Activated naive CD8-positive, alpha-beta T cell treated with anti-CD3 and anti-CD28 coated beads, Interleukin-2, amount 50 U/mL, for 16 hours (primary cell): ENCODE results near the gene EFTUD2.
A peak's percentile ranks its signal among the peaks of the same experiment; 100 is the strongest.
"Not testable (repeated sequence)": the region's sequence is repeated elsewhere in the genome, so short reads cannot be mapped to it uniquely, and the experiment has no call there.

ENCODE experiments used
- DNase-seq: peaks from one replicate; pipeline ENCODE4 v3.0.0-alpha.2; 2020; ENCODE audit warnings: low read depth, low spot score

Gene EFTUD2

GRCh38 chr17:44899074-44899782 is at the start of gene EFTUD2:
Gene EFTUD2, minus strand, starts transcription at chr17:44899445. Its CDS starts 4,924 bp downstream, at chr17:44894521.
- DNase-seq, result peak; percentile 84

DNA sequence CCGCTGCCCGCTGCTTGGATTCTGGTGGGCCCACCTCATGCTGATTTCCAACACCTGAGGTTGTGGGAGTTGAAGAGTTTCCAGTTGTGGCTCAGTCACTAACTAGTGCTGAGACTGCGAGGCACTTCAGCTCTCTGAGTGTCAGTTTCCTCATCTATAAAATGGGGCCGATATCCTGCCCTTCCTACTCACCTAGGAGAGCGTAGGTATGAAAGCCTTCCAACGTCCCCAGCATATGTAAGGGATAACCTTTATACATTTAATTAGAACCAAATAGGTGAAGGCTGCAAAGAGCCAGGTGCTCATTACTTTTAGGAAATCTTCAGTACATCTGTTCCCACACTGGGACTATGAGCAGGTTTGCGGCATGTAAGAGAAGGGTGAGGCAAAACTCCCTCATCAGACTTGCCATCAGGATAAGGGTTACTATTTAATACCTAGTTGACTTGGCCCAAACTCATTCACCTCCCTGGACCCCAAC is 49.1 kb upstream of the EFTUD2 start:
- DNase-seq, result no peak

DNA sequence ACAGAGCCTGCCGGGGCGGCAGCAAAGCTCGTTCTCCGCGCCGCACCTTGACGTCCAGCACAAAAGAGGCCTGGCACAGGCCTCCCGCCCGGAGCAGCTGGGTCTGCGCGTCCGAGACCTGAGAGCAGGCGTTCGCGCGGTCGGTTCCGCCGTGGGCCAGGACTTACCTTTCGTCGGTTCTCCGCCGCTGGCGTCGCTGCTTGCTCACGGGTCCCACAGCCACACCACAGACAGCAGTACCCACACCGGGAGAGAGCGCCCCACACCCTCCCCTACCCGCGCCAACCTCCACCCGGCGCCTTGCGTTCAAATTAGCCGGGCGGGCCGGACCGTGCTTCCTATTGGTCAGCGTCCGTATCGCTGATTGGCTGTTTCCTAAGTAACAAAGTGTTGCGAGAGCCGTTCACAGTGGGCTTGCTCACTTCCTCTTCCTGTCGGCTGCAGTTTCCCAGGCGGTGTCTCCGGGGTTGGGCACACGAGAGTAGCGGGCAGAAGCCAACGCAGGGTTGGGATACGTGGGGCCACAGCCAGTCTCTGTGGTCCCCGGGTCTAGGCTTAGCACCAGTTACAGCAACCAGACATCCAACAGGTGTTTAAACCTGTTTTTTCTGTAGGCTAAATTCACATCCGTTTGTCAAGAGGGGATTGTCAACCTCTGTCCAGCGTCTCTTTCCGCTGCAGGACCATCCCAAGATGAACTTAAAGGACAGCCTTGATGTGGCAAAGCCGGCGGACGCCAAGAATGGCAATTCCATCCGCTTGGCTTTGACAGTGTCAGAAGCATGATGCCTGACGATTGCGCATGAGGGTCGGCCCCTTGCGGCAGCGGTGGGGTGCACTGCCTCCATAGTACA is 48.4 kb upstream of the EFTUD2 start, which contains the start of gene KIF18B:
TSS of gene KIF18B (minus strand) at position 313 of the 854 bp plus-strand sequence. CDS start 11,429 bp downstream, outside the sequence.
- DNase-seq, result peak; percentile 68

DNA sequence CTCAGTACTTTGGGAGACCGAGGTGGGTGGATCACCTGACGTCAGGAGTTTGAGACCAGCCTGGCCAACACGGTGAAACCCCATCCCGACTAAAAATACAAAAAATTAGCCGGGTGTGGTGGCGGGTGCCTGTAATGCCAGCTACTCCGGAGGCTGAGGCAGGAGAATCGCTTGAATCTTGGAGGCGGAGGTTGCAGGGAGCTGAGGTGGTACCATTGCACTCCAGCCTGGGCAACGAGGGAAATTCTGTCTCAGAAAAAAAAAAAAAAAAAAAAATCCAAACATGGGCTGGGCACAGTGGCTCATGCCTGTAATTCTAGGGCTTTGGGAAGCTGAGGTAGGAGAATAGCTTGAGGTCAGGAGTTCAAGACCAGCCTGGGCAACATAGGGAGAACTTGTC is 46.4 kb upstream of the EFTUD2 start:
- not testable (repeated sequence) for DNase-seq

- DNase-seq, result no peak
Observed at GRCh38 chr17:44942456-44942855, 43.2 kb upstream of the EFTUD2 start.

- DNase-seq, result no peak
Observed at GRCh38 chr17:44941712-44942331, 42.6 kb upstream of the EFTUD2 start.

- no peak for DNase-seq
Observed at GRCh38 chr17:44940768-44941167, 41.5 kb upstream of the EFTUD2 start.

DNA sequence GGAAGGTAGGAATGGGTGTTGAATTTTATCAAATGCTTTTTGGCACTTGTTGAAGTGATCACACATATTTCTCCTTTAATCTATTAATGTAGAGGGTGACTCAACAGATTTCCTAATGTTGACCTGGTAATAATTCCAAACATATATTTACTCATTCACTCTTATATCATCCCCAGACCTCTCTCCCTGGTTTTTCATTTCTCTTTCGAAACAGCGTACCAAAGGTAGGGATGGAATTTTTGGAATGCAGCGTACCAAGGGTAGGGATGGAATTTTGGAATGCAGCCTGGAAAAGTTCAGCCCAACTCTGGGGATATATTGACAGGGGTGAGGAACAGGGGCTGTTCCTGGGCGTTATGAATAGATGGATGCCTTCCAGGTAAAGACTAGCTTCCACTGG is 41.1 kb upstream of the EFTUD2 start:
- no peak for DNase-seq

DNA sequence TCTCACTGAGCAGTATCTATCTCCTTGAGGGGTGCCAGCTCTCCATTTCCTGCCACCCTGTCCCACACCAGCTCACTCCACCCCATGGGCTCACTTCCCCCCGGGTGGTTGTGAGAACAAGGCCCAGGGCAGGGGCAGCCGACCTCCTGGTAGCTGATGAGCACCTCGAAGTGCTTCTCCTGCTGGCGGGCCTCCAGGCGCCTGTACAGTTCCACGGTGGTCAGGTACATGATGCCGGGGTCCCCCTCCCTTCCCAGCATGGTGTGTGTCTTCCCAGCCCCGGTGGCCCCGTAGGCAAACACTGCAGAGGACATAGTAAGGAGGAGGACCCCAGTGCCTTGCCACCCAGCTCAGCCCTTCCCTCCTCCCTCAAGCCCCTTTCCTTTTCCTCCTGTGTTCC is 35.9 kb upstream of the EFTUD2 start:
- no peak for DNase-seq

DNA sequence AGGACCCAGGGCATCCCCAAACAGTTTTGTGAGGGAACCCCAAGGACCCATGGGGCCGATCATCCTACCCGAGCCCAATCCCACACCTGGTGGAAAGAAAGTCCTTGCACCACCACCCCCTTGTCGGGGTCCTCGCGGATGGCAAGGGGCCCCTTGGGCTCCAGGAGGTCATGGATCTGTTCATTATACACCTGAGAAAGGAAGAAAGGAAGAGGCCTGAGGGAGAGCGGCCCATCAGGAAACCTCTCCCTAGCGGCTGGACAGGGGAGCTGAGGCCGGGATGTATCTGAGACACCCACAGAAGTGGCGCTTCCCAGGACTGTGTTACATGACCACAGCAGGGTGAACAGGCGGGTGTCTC is 35.5 kb upstream of the EFTUD2 start:
- DNase-seq, result no peak

DNA sequence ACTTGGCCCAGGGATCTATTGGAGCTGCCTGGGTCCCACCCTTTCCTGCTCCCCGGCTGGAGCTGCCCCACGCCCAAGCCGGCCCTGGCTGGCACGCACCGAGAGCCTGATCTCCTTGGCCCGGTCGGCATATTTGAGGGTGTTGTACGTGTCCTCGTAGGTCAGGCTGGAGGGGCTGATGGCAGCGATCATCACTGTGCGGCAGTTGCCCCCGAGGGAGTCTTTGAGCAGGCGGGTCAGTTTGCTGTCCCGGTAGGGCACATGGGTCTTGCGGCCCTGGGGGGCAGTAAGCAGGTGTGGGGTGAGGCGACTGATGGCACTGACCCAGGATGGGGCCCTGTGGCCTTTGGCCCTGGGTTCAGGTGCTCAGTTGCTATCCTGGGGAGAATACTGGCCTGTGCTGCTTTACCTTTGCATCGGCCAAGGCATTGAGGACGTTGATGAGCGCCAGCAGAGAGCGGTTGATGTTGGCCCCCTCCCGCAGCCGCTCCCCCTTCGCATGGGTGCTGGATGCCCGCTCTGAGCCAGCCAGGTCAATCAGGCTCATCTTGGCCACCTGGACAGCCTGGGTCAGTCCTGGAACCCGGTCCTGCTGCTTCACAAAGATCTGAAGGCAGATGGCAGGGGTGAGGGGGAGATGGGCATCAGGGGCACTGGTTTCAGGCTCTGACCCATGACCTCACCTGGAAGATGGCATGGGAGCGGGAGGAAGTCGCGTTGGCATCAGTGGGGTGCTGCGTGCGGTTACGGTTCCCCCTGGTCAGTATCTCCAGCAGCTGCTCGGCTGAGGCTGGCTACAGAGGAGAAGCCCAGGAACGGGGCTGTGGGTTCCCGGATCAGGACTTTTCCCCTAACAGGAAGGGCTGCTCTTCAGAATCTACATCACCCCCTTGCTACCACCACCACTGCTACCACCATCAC is 34.8 kb upstream of the EFTUD2 start:
- DNase-seq, result no peak

GRCh38 chr17:44932787-44933097 is 33.5 kb upstream of the EFTUD2 start:
- no peak for DNase-seq

DNA sequence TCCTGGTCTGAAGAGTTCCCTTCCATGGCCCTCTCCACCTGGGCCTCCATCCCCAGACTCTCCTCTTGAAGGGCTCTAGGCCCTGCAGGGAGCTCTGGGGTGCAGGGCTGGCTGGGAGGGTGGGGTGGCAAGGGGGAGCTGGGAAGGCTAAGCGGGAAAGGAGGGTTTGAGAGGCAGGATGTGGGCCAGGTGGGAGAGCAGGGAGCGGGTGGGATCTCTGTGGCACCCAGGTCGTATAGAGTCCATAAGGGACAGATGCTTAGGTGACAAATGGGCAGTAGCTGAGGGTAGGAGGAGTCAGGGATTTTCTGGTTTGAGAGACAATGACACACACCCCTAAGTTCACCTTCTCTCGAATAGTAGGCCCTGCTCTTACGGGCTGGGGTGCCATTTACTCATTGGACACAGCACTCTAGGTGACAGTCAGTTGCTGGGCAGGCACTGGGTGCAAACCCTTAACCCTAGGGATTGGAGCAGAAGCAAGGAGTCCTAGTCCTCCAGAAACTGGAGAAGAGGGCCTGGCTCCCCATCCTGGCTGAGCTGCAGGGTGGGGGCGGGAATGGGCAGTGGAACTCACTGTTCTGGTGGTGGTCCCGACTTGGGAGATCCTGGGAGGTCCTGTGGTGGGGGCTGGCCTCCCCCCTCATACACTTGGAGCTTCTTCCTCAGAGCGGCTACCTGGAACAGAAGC is 33.0 kb upstream of the EFTUD2 start:
- DNase-seq, result no peak

GRCh38 chr17:44931376-44931775 is 32.1 kb upstream of the EFTUD2 start:
- no peak for DNase-seq

DNA sequence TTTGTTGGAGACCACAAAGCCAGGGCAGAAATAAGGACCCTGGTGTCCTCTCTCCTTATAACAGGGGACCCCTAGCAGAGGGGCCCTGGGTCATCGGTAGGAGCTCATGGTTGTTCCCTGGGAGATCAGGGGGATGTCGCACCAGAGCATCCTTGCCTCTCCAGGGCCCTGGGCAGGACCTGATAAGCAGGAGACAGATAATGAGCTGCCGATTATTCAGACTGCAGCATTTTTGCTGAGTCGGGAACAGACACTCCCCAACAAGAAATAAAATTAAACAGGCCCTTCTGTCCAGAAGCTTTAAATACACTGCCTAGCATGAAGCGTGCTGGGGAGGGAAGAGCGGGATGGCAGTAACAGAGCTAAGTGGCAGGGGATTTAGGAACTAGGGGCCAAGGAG is 31.4 kb upstream of the EFTUD2 start:
- DNase-seq, result no peak

GRCh38 chr17:44928950-44929720 is 29.9 kb upstream of the EFTUD2 start:
- no peak for DNase-seq

GRCh38 chr17:44928136-44928535 is 28.9 kb upstream of the EFTUD2 start:
- DNase-seq, result no peak

- no peak for DNase-seq
Observed at GRCh38 chr17:44927696-44928095, 28.5 kb upstream of the EFTUD2 start.

- no peak for DNase-seq
Observed at GRCh38 chr17:44926821-44927525, 27.7 kb upstream of the EFTUD2 start.
